Thymus (tissue), 11 donors: ENCODE measurements around the gene GNG12. TPM values are rescaled to one million over a fixed set of nuclear protein-coding genes. Genes with fewer than 3 reads are reported as not detected.

Experiments
- DNase-seq, 9 donors: peaks; one replicate each; pipeline ENCODE4 v3.0.0-alpha.2; 2013; ENCODE audit warnings: low spot score in 9 of 9, low read depth in 6 of 9, missing footprints in 1 of 9
- H3K27ac ChIP-seq, 2 donors: one replicate each; pipeline ENCODE4 v1.5.1; 2013; ENCODE audit warnings: control low read depth in 1 of 2, low read depth in 1 of 2, low read length in 1 of 2, mild to moderate bottlenecking in 1 of 2, moderate library complexity in 1 of 2
- H3K27me3 ChIP-seq, 2 donors: one replicate each; pipeline ENCODE4 v1.5.1; 2013; ENCODE audit warnings: low read length in 1 of 2; ENCODE audit not compliant: control insufficient read depth in 2 of 2, insufficient read depth in 1 of 2
- H3K36me3 ChIP-seq, 2 donors: one replicate each; pipeline ENCODE4 v1.5.1; 2013; ENCODE audit warnings: low read length in 1 of 2, mild to moderate bottlenecking in 1 of 2, moderate library complexity in 1 of 2; ENCODE audit not compliant: control insufficient read depth in 2 of 2, insufficient read depth in 2 of 2
- H3K4me1 ChIP-seq, 2 donors: one replicate each; pipeline ENCODE4 v1.5.1; 2013; ENCODE audit warnings: low read length in 2 of 2; ENCODE audit not compliant: control insufficient read depth in 2 of 2, insufficient read depth in 2 of 2
- H3K4me3 ChIP-seq, 2 donors: one replicate each; pipeline ENCODE4 v1.5.1; 2013; ENCODE audit warnings: low read length in 2 of 2, control low read depth in 1 of 2, mild to moderate bottlenecking in 1 of 2
- H3K9me3 ChIP-seq, 2 donors: one replicate each; pipeline ENCODE4 v1.5.1; 2013; ENCODE audit warnings: low read length in 1 of 2, mild to moderate bottlenecking in 1 of 2; ENCODE audit not compliant: control insufficient read depth in 2 of 2, insufficient read depth in 1 of 2
- whole genome bisulfite sequencing: extraction: QIAGEN DNeasy Blood & Tissue Kit; methylation state at CpG from one replicate; pipeline ENCODE4 v1.1.7; 2013; 5-methylcytosine and 5-hydroxymethylcytosine counted together
- polyA plus RNA-seq: library from polyadenylated mRNA; stranded (reverse); fragments of 200-250 nt; gene quantifications from one replicate; pipeline ENCODE4 v1.2.3, GENCODE V29; 2013
- total RNA-seq: library from RNA; stranded (reverse); fragments of 120-200 nt; gene quantifications from one replicate; pipeline ENCODE4 v1.2.4, GENCODE V29; 2013
- donor health status: healthy.

Gene GNG12
- total and polyA plus RNA-seq, 2 donors = 14.8 to 19.3 TPM

DNA sequence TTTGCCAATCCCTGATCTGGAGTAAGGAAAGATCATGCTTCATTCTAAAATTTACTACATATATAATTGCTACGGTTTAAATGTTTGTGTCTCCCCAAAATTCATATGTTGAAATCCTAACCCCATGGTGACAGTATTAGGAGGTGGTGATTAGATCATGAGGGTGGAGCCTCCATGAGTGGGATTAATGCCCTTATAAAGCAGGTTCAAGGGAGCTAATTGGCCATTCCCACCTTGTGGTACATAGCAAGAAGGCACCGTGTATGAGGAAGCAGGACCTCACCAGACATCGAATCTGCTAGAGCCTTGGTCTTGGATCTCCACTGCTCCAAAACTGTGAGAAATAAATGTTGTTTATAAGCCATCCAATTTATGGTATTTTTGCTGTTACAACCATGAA lies 92.7 kb downstream of the GNG12 start:
- no peak for DNase-seq
- peaks cover 12 to 14% of the 10 kb centered on the region in 2 donors for H3K4me1 ChIP-seq
- no peak overlapping the region for H3K27ac ChIP-seq
- H3K36me3 ChIP-seq = no peaks in the 10 kb centered on the region
- no peaks in the 10 kb centered on the region for H3K27me3 ChIP-seq
- H3K4me3 ChIP-seq = no peak overlapping the region
- peaks cover 0 to 3% of the 10 kb centered on the region in 2 donors for H3K9me3 ChIP-seq
- WGBS = 97% methylated on average over 3 of the region's 3 CpGs

DNA sequence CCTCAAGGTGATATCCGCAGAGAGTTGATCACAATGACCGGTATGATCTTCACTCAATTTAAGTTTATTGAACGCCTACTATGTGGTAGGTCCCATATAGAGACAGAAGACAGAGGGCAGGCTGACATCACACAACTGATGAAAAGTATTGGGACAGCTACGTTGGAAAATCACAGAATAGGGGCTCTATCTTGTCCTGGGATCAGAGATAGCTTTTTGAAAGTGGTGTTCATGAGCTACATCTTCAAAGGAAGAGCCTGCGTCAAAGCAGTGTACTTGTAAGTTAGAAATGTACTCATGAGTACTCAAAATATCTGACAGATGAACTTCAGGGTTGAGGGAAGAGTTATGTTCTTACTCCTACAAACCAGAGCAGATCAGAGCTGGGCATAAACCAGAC lies 93.9 kb downstream of the GNG12 start:
- no peaks in the 10 kb centered on the region for H3K27me3 ChIP-seq
- peaks cover 12 to 25% of the 10 kb centered on the region in 2 donors for H3K4me1 ChIP-seq
- DNase-seq = no peak
- 95% methylated on average over 5 of the region's 5 CpGs for WGBS
- no peak overlapping the region for H3K27ac ChIP-seq
- H3K36me3 ChIP-seq = no peaks in the 10 kb centered on the region
- peaks cover 0 to 3% of the 10 kb centered on the region in 2 donors for H3K9me3 ChIP-seq
- H3K4me3 ChIP-seq = no peak overlapping the region

DNA sequence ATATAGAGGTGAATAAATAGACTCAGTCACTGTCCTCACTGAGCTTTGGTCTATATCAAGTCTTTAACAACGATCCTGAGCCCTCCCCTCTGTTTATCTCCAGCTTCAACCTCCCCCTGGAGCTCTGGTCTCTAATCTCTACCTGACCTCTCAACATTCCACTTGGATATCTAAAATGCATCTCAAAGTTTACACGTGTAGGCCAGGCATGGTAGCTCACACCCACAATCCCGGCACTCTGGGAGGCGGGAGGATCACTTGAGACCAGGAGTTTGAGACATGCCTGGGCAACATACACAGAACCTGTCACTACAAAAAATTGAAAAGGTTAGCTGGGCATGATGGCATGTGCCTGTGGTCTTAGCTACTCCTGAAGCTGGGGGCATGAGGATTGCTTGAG lies 94.9 kb downstream of the GNG12 start:
- WGBS = 94% methylated on average over 4 of the region's 4 CpGs
- Histone ChIP-seq H3K27me3 (no peaks in the 10 kb centered on the region), H3K4me3 (no peak overlapping the region), H3K4me1 (peaks cover 18 to 34% of the 10 kb centered on the region in 2 donors), H3K36me3 (no peaks in the 10 kb centered on the region), H3K9me3 (peaks cover 0 to 3% of the 10 kb centered on the region in 2 donors), H3K27ac (no peak overlapping the region)
- DNase-seq = no peak

DNA sequence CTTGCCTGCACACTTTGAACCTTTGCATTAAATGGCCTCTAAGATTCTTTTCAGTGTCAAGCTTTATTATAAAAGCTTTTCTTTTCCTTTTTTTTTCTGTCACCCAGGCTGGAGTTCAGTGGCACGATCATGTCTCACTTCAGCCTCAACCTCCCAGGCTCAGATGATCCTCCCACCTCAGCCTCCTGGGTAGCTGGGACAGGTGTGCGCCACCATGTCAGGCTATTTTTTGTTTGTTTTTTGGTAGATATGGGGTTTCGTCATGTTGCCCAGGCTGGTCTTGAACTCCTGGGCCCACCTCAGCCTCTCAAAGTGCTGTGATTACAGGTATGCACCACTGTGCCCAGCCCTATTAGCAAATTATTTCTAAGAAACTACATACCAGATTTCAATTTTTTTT lies 95.4 kb downstream of the GNG12 start:
- Histone ChIP-seq H3K4me3 (no peak overlapping the region), H3K27ac (no peak overlapping the region), H3K9me3 (peaks cover 0 to 3% of the 10 kb centered on the region in 2 donors), H3K4me1 (peaks cover 20 to 37% of the 10 kb centered on the region in 2 donors), H3K36me3 (no peaks in the 10 kb centered on the region), H3K27me3 (no peaks in the 10 kb centered on the region)
- WGBS = 99% methylated on average over 3 of the region's 3 CpGs
- no peak for DNase-seq

DNA sequence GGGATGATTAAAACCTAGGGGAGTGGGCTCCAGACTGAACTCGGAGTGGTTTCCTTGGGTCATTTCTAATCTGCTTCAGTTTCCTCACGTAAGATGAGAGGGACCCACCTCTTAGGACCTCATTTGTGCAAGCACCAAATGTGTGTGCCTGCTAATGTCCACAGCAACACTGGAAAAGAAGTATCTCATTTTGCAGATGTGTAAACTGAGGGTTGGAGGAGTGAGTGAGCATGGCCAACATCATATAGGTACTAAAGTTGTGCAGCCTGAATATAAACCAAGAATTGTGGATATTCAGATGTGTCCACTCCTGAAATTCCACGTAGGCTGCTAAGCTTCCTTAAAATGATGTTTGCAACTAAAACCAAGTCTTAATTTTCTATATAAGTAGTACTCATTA lies 96.5 kb downstream of the GNG12 start:
- Histone ChIP-seq H3K36me3 (no peaks in the 10 kb centered on the region), H3K4me3 (no peak overlapping the region), H3K9me3 (peaks cover 0 to 3% of the 10 kb centered on the region in 2 donors), H3K27ac (peak overlapping the region; percentile 95 to 97), H3K4me1 (peaks cover 23 to 45% of the 10 kb centered on the region in 2 donors), H3K27me3 (no peaks in the 10 kb centered on the region)
- no peak for DNase-seq
- WGBS = 98% methylated on average over 3 of the region's 3 CpGs

DNA sequence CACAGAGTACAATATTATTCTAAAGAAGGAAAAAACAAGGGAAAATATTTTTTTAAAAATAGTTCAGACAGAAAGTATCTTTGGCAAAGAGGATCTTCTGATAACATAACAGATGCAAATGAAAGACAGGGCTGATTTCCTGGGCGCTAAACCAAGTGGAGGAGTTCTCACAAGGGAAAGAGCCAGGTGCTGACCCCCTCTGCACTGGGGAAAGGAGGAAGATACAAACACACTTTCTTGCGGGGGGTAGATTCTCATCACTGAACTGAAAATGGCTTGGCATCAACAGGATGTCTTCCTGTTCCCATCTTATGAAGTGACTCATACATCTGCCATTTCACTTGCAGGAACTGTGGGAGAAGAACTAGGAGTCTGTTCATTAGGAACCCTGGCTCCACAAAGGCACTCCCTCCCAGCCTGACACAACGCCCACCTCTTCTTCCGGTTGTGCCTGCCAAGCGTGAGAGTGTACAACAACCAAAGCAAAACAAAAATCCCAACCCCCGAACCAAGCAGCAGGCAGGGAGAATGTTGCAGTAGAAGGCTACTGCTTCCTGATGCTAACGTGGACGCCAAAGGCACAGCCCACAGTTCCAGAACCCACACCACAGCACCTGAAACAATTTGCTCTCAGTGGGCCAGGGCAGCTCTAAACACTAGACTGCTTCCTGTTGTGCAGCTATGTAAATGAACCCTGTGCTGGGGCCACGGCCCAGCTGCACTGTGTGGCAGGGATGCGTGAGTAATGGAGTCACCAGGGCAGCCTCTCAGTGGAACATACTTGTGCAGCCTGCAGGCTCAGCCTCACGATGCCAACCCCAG lies 97.2 kb downstream of the GNG12 start:
- 8% methylated on average over 11 of the region's 11 CpGs for WGBS
- Histone ChIP-seq H3K4me1 (peaks cover 23 to 49% of the 10 kb centered on the region in 2 donors), H3K9me3 (peaks cover 0 to 3% of the 10 kb centered on the region in 2 donors), H3K27me3 (no peaks in the 10 kb centered on the region), H3K4me3 (peak overlapping the region; percentile 13 to 34), H3K36me3 (no peaks in the 10 kb centered on the region), H3K27ac (peak overlapping the region; percentile 95 to 97)
- DNase-seq = peak in 8 of 9 donors; percentile 55 to 87 (median 68)

DNA sequence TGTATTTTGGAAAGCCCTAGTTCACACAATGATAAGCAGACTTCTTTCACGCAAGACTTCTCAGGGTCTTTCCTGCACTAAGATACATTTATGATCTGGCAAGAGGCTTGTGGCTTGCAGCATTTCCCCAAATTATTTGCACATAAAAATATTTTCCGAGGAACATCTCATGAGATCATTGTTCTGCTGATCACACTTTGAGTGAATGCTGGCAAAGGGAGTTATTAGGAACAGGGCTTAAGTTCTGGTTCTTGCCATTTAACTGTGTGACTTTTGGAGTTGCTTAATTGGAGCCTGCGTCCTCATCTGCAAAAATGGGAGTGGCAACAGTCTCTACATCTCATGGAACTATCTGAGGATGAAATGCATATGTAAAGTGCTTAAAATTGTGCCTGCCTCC lies 98.1 kb downstream of the GNG12 start:
- no peak for DNase-seq
- 64% methylated on average over 3 of the region's 3 CpGs for WGBS
- H3K4me3 ChIP-seq = no peak overlapping the region
- no peaks in the 10 kb centered on the region for H3K27me3 ChIP-seq
- H3K9me3 ChIP-seq = peaks cover 0 to 3% of the 10 kb centered on the region in 2 donors
- no peaks in the 10 kb centered on the region for H3K36me3 ChIP-seq
- H3K4me1 ChIP-seq = peaks cover 23 to 50% of the 10 kb centered on the region in 2 donors
- H3K27ac ChIP-seq = peak overlapping the region; percentile 36 to 97

DNA sequence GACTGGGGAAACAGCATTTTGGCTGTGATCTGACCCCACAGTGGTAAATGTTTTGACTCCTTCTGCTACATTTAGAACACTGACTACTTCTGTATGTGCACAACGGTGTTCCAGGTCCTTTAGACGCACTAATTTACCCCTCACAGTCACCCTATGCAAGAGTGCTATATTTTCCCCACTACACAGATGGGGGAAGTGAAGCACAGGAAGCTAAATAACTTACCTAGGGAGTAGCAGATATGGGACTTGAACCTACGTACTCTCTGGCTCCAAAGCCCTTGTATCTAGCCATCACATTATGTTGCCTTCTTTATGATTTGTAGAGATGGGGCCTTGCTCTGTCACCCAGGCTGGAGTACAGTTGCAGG lies 99.0 kb downstream of the GNG12 start:
- Histone ChIP-seq H3K27ac (peak overlapping the region; percentile 70 to 97), H3K4me3 (no peak overlapping the region), H3K27me3 (no peaks in the 10 kb centered on the region), H3K9me3 (peaks cover 0 to 3% of the 10 kb centered on the region in 2 donors), H3K36me3 (no peaks in the 10 kb centered on the region), H3K4me1 (peaks cover 23 to 51% of the 10 kb centered on the region in 2 donors)
- 85% methylated on average over 3 of the region's 3 CpGs for WGBS
- peak in 2 of 9 donors; percentile 26 to 45 for DNase-seq

DNA sequence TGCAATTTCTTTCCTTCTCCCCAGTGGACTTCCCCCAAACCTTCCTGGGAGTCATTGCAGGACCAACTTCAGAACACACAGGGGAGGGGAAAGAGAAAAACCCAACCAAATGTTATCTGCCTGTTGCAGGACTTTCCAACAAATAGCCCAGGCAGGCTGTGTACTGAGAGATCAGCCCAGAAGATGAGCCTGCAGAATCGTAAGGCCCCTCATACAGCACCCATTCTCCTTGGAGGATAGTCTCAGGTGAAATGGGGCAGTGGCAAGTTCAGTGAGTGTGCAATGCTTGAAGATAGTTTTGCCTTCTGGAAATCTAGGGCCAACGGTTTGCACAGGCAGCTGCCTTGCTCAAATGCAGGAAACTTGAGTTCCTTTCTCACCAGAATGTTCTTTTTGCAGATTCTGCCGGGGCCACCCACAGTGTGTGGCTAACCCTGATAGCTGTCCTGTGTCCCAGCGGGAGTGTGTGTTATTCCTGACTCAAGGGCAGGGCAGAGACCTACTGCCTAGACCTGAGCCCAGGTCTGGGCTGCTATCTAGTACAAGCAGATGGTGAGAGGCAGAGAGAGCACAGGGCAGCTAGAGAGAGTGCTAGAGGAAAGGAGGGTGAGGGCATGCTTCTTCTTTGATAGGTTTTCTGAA lies 99.5 kb downstream of the GNG12 start:
- peaks cover 23 to 55% of the 10 kb centered on the region in 2 donors for H3K4me1 ChIP-seq
- H3K27me3 ChIP-seq = no peaks in the 10 kb centered on the region
- peak in 7 of 9 donors; percentile 46 to 78 (median 53) for DNase-seq
- H3K27ac ChIP-seq = peak overlapping the region; percentile 72 to 97
- WGBS = 16% methylated on average over 4 of the region's 4 CpGs
- H3K9me3 ChIP-seq = peaks cover 0 to 3% of the 10 kb centered on the region in 2 donors
- no peaks in the 10 kb centered on the region for H3K36me3 ChIP-seq
- H3K4me3 ChIP-seq = no peak overlapping the region
